ENCODE measurements around the gene CEACAM7. TPM values are rescaled to one million over a fixed set of nuclear protein-coding genes. Genes with fewer than 3 reads are reported as not detected.

CEACAM7 gene
- total and polyA plus RNA-seq, 10 of the 15 experiments (the other 5 are each of a cell fraction or from before 2014, with no cell fraction given), result not detected

DNA sequence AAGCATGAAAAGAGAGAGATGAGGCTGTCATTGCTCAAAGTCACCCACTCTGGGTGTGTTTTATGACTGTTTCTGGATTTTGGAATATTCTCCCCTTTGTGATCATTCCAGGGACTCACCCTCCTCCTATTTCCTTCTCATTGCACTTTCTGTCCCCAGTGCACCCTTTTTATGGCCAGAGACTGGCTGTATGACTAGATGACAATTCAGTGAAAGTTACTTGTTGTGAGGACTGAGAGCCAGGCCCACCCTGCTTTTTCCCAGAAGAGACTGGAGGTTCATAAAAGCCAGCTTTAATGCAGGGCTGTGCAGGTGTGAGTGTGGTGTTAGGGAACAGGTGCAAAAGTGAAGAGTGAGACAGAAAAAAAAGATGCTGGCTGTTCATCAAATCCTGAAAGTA is 17.3 kb downstream of the CEACAM7 start (continued):
- TF ChIP-seq TARDBP (IDR thresholded peaks at IDR 0.05; ENCODE audit: borderline replicate concordance) (no peak), BHLHE40 (IDR thresholded peaks at IDR 0.05; ENCODE audit: borderline replicate concordance in 1 of 2, low read depth in 2 of 2, low read length in 1 of 2) (no peak)
- TF ChIP-seq, protein P1, sequence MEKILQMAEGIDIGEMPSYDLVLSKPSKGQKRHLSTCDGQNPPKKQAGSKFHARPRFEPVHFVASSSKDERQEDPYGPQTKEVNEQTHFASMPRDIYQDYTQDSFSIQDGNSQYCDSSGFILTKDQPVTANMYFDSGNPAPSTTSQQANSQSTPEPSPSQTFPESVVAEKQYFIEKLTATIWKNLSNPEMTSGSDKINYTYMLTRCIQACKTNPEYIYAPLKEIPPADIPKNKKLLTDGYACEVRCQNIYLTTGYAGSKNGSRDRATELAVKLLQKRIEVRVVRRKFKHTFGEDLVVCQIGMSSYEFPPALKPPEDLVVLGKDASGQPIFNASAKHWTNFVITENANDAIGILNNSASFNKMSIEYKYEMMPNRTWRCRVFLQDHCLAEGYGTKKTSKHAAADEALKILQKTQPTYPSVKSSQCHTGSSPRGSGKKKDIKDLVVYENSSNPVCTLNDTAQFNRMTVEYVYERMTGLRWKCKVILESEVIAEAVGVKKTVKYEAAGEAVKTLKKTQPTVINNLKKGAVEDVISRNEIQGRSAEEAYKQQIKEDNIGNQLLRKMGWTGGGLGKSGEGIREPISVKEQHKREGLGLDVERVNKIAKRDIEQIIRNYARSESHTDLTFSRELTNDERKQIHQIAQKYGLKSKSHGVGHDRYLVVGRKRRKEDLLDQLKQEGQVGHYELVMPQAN (conservative IDR thresholded peaks at IDR 0.05), result no peak

DNA sequence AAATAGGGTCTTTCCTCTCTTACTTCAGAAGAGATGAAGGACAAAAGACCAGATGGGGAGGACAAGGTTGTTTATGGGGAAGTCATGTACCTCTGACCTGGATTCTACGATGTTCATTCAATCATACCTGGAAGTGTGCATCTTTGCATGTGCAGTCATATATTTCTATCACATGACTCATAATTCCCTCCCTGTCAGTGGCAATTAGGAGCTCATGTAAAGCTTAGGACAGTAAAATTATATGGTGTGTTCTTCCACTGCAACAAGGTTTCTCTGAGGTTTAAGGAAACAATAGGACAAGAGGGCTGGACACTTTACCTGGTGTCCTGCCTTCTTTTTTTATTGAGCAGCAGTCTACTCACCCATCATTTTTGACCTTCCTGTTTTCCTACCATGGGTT is 19.8 kb downstream of the CEACAM7 start:
- Histone ChIP-seq H3K36me3 (ENCODE audit: control insufficient read depth in 2 of 2, insufficient read depth in 2 of 2, low read length in 1 of 2) (no peaks in the 10 kb centered on the region), H3K4me1 (ENCODE audit: control insufficient read depth, insufficient read depth, low read length) (no peaks in the 10 kb centered on the region), H3K27ac (ENCODE audit: control insufficient read depth, insufficient read depth) (no peak overlapping the region), H4K20me1 (ENCODE audit: control insufficient read depth, insufficient read depth) (no peaks in the 10 kb centered on the region), H3K79me2 (ENCODE audit: control insufficient read depth, insufficient read depth, low read length) (no peaks in the 10 kb centered on the region), H3K27me3 (replicated peaks in 1 of 2; ENCODE audit: control insufficient read depth in 2 of 2, insufficient read depth in 2 of 2, low read length in 1 of 2) (peaks cover 0 to 3% of the 10 kb centered on the region in 2 experiments; a peak in 2 of 4 replicates), H3K9me3 (replicated peaks; ENCODE audit: control insufficient read depth, insufficient read depth, low read length) (peaks cover 5% of the 10 kb centered on the region; the same call in 2 of the 3 replicates), H3K9ac (ENCODE audit: control insufficient read depth, insufficient read depth, low read length) (no peak overlapping the region), H2AFZ (ENCODE audit: control insufficient read depth, low read depth, low read length) (no peak overlapping the region), H3K4me2 (ENCODE audit: control insufficient read depth, insufficient read depth) (no peak overlapping the region), H3K4me3 (no peak overlapping the region)
- ChIA-PET SMC1A (ENCODE audit: uncharacterized antibody, unreplicated experiment) (no interaction called here), RAD21 (ENCODE audit: unreplicated experiment) (no interaction called here), CTCF (no interaction called here), POLR2A (no interaction called here)
- FAIRE-seq (no peak), DNase-seq (ENCODE audit: low read depth, low spot score) (no peak), ATAC-seq (no peak)
- intact Hi-C loops (cut with micrococcal nuclease; ENCODE audit: unreplicated experiment) (no loop called here), in situ Hi-C loops (cut with MboI) (no loop called here)
- WGBS (ENCODE audit: insufficient coverage, insufficient replicate concordance, low lambda C conversion rate, missing lambda C conversion rate), result 33% methylated on average over 1 of the region's 1 CpG
- no TSS peak for BruUV-seq (replicated peaks)
- TF ChIP-seq, protein P2, sequence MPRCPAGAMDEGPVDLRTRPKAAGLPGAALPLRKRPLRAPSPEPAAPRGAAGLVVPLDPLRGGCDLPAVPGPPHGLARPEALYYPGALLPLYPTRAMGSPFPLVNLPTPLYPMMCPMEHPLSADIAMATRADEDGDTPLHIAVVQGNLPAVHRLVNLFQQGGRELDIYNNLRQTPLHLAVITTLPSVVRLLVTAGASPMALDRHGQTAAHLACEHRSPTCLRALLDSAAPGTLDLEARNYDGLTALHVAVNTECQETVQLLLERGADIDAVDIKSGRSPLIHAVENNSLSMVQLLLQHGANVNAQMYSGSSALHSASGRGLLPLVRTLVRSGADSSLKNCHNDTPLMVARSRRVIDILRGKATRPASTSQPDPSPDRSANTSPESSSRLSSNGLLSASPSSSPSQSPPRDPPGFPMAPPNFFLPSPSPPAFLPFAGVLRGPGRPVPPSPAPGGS (IDR thresholded peaks at IDR 0.05; ENCODE audit: borderline replicate concordance, insufficient read depth, low read depth, low read length, poor library complexity, severe bottlenecking), result no peak
- TF ChIP-seq, protein P3, sequence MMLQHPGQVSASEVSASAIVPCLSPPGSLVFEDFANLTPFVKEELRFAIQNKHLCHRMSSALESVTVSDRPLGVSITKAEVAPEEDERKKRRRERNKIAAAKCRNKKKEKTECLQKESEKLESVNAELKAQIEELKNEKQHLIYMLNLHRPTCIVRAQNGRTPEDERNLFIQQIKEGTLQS (IDR thresholded peaks at IDR 0.05; ENCODE audit: borderline replicate concordance, extremely low read depth, low read depth, low read length), result no peak
- no peak for TF ChIP-seq TBL1XR1 (IDR thresholded peaks at IDR 0.05; ENCODE audit: low read depth, low read length)
- no peak for TF ChIP-seq ZBED1 (IDR thresholded peaks at IDR 0.05; ENCODE audit: borderline replicate concordance)
- TF ChIP-seq ETV6 (conservative IDR thresholded peaks at IDR 0.05 in 1 of 2, IDR thresholded peaks at IDR 0.05 in 1 of 2; ENCODE audit: borderline replicate concordance in 1 of 2, low read depth in 1 of 2), result no peak
- TF ChIP-seq, protein P4, sequence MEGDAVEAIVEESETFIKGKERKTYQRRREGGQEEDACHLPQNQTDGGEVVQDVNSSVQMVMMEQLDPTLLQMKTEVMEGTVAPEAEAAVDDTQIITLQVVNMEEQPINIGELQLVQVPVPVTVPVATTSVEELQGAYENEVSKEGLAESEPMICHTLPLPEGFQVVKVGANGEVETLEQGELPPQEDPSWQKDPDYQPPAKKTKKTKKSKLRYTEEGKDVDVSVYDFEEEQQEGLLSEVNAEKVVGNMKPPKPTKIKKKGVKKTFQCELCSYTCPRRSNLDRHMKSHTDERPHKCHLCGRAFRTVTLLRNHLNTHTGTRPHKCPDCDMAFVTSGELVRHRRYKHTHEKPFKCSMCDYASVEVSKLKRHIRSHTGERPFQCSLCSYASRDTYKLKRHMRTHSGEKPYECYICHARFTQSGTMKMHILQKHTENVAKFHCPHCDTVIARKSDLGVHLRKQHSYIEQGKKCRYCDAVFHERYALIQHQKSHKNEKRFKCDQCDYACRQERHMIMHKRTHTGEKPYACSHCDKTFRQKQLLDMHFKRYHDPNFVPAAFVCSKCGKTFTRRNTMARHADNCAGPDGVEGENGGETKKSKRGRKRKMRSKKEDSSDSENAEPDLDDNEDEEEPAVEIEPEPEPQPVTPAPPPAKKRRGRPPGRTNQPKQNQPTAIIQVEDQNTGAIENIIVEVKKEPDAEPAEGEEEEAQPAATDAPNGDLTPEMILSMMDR (IDR thresholded peaks at IDR 0.05 in 2 of 3, conservative IDR thresholded peaks at IDR 0.05 in 1 of 3; ENCODE audit: control insufficient read depth in 2 of 3, extremely low read depth in 1 of 3, insufficient read depth in 1 of 3, low read depth in 3 of 3, low read length in 3 of 3), result no peak
- TF ChIP-seq, protein P5, sequence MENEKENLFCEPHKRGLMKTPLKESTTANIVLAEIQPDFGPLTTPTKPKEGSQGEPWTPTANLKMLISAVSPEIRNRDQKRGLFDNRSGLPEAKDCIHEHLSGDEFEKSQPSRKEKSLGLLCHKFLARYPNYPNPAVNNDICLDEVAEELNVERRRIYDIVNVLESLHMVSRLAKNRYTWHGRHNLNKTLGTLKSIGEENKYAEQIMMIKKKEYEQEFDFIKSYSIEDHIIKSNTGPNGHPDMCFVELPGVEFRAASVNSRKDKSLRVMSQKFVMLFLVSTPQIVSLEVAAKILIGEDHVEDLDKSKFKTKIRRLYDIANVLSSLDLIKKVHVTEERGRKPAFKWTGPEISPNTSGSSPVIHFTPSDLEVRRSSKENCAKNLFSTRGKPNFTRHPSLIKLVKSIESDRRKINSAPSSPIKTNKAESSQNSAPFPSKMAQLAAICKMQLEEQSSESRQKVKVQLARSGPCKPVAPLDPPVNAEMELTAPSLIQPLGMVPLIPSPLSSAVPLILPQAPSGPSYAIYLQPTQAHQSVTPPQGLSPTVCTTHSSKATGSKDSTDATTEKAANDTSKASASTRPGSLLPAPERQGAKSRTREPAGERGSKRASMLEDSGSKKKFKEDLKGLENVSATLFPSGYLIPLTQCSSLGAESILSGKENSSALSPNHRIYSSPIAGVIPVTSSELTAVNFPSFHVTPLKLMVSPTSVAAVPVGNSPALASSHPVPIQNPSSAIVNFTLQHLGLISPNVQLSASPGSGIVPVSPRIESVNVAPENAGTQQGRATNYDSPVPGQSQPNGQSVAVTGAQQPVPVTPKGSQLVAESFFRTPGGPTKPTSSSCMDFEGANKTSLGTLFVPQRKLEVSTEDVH (IDR thresholded peaks at IDR 0.05; ENCODE audit: low read depth, partially characterized antibody), result no peak
- no peak for TF ChIP-seq RB1 (IDR thresholded peaks at IDR 0.05; ENCODE audit: borderline replicate concordance)
- TF ChIP-seq NFYB (IDR thresholded peaks at IDR 0.05; ENCODE audit: insufficient read depth, low read depth, low read length), result no peak
- TF ChIP-seq BMI1 (IDR thresholded peaks at IDR 0.05; ENCODE audit: borderline replicate concordance), result no peak
